GM19463 (cell line): ENCODE results near the gene TTC7B.

Experiments used
- ATAC-seq: cut with Tn5 transposase; IDR thresholded peaks from one replicate; pipeline ENCODE4 v1.9.1; 2021; ENCODE audit warnings: mild to moderate bottlenecking, moderate library complexity; ENCODE audit not compliant: unreplicated experiment

The TTC7B gene

DNA sequence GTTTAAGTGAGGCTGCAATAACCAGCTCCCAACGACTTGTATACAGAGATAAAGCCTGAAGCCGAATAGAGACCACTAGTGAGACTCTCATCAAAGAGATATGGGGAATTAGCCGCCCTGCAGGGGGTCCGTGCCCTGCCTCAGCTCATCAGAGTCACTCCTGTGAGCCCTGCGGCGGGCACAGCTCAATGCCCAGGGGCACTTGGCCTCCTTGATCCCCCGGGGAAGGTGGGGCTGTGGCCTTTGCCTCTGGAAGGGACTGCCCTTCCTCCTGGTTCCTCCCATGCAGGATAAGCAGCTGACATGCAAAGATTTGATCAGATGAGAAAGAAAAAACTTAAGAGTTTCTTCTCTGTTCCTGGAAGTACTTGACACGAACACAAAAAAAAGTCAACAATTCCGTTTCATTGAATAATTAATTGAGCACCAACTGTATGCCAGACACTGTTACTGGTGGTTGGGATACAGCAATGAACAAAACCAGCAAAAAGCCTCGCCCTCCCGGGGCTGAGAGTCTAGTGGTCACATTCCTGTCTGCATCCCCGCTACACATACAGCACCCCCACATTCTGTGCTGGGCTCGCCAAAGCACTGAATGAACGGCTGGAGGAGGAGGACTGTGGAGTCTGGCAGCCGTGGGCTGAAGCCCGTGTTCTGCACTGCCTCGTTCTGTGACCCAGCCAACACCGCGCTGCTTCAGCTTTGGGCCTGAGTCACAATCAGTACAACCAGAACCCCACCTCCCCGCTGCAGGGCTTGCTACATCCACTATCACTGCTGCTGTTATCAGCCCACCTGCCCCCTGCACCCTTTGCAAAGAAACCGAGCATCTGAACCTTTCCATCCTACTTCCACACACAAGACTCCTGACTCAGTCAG is 10.3 kb downstream of the TTC7B start:
- no peak for ATAC-seq

DNA sequence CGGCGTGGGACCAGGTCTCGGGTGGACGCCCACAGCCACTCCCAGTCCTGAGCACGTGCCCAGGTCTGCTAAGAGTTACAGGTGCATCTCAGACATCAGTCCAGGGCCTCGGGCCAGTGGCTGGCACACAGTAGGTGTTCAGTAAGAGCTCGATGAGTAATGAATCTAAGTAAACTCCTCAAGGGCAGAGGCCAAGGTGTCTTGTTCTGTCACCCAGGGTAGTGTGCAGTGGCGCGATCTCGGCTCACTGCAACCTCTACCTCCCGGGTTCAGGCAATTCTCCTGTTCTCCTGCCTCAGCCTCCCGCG is 11.2 kb downstream of the TTC7B start:
- ATAC-seq = no peak

DNA sequence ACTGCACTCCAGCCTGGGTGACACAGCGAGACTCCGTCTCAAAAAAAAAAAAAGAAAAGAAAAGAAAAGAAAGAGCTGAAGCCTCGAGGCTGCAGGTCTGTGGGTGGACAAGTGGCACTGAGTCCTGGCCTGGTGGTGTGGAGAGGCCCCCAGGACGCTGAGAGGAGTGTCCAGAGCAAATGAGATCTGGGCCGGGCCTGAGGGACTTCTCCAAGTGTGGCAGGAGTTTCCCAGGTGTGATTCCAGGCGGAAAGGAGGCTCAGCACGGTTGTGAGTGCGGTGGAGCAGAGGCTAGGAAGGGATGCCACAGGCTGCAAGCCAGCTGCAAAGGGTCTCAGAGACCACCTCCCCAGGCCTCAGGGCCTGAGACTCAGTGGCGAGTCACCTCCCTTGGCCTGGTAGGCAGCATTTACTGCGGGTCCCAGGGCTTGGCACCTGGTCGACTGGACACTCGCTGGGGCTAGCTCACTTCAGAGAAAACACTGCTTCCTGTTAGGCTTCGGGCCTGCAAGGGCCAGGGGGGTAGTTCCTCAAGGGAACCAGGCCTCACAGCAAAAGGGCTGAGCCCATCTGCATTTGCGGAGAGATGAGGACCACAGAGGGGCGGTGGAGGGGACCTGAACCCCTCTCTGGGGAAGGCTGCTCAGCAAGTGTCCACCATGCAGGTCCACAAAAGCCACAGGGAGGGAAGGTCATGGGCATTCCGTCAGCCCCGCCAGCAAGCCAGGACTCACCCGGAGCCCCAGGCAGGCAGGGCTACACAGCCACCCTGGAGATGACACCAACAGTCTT is 11.7 kb downstream of the TTC7B start:
- ATAC-seq = no peak

DNA sequence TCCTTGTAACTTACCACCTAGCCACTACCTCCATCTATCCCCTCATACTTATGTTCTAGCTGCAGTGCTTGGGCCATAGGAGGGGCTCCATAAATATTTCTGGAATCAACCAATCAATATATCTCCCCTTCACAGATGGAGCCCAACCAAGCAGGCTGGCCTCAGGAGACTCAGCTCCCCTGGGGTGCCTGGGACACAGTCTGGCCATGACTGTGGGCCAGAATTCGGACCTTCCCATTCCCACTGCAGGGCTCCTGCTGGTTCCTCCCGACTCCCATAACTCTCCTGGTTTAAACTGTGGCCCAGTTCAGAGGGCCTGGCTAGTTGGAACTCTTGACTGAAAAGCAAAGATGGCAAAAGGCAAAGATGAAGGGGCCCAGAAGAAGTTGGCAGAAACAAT is 13.0 kb downstream of the TTC7B start:
- ATAC-seq = no peak

DNA sequence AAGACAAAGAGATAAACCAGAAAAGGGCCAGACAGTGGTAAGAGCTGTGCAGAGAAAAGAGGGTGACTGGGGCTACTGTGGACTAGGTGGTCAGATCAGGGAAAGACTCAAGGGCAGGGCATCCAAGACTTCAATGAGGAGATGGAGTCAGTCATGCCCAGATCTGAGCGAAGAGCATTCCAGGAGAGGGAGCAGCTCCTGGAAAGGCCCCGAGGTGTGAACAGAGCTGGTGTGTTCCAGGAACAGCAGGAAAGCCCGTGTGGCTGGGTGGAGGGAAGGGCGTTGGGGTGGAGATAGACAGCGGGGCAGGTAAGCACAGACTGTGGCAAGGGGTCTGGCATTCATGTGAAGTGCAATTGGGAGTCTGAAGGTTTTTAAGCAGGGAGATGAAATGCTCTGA is 16.8 kb downstream of the TTC7B start:
- no peak for ATAC-seq

DNA sequence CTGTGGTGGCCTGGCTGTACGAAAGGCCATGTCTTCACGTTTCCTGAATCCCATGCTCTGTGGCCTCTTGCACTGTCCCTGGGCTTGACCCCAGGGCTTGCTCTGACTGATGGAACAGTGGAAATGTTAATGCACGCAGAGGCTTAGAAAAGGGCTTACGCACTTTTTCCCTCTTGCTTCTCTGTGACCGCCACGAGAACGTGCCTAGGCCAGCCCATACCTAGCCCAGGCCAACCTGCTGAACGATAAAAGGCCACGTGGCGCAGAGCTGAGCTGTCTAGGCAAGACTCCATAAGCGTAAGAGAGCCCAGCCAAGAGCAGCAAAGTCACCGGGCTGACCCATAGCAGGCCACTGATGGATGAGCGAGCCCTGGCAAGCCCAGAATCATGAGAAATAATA is 18.3 kb downstream of the TTC7B start:
- ATAC-seq = no peak

DNA sequence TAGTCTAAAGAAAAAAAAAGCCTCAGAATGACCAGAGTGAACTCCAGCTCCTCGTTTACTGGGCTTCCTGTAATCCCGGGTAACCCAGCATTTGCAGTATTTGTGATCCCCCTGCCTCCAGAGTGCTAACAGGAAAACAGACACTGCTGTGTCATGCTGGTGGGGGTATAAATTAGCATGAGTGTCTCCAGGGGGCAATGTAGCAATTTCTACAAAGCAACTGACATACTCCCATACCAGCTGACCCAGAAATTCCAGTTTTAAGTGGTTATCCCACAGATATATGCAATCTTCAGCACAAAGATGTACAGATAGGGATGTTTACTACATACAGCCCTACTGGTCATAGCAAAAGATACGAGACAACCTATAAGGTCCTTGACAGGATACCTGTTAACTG is 18.8 kb downstream of the TTC7B start:
- ATAC-seq = no peak

DNA sequence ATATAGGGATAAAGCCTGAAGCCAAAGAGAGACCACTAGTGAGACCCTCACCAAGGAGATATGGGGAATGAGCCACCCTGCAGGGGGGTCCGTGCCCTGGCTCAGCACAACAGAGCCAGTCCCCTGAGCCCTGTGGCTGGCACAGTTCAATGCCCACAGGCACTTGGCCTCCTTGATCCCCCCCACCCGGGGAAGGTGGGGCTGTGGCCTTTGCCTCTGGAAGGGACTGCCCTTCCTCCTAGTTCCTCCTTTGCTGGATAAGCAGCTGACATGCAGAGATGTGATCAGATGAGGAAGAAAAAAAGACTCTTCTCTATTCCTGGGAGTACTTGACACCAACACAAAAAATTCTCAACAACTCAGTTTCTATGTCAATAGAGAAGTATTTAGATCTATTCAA is 19.9 kb downstream of the TTC7B start:
- ATAC-seq = no peak

DNA sequence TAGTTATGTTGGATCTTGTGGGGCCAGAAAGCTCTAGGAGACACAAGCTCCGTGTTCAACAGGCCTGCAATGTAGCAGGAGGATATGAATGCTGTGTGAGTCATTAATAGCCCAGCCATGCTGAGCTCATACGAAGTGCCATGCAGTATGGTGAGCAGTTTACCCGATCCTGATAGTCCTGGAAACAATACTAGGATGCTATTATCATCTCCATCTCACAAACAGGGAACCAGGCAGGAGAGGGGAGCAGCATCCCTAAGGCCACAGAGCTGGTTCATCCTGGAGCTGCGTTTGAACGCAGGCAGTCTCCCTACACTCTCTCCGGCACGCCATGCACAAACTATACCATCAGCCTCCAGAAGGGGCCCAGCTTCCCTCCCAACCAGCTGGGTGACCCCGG is 20.5 kb downstream of the TTC7B start:
- ATAC-seq = no peak

DNA sequence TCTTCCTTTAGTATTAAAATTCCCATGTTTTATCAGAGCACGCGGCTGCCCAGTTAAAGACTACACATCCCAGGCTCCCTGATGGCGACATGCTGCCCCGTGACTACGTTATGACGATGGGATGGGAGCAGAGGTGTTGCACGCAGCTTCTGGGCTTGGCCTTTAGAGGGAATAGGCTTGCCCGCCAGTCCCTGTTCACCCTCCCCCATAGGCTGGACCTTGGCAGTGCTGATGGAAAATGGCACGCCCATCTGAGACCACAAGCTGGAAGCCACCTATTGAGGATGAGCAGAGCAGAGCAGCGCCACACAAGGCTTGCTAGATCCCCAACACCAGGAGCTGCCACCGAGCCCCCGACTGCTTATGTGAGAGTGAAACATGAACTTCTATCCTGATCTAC is 24.7 kb downstream of the TTC7B start:
- no peak for ATAC-seq

DNA sequence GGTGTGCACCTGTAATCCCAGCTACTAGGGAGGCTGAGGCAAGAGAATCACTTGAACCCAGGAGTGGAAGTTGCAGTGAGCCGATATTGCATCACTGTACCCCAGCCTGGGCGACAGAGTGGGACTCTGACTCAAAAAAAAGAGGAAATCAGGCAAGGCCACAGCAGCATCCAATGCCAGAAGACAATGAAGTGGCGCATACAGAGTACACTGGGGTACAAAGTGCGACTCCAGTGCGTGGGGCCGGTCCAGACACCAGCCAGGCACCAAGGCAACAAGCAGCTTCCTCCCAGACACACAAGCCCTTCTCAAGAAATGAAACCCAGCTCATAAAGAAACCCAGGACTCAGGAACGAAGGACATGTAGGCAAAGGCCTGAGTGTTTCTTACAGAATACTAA is 28.2 kb downstream of the TTC7B start:
- no peak for ATAC-seq

DNA sequence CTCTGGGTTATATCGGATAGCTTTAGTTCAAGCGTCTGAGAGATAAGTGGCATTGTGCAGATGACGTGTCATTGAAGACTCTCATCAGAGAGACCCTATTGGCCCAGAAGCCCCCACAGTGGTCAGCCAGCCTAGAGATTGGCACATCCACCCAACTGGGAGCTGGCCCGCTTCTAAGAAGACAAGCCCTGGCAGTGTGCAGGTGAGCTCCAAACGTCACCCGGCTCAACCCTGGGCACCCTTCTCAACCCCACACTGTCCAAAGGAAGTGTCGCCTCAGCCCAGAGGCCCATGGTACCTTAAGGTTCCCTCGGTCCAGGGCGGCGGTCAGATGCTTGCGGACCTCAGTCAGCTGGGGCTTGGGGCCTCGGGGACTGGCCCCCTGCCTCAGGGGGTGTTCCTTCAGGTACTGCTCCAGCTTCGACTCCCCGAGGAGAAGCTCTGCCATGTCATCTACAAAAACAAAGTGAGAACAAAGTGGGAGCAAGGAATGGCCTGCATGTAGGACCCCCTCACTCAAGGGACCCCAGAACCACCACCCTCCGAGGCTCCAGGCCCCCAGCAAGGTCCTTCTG is 30.3 kb downstream of the TTC7B start:
- ATAC-seq = no peak

DNA sequence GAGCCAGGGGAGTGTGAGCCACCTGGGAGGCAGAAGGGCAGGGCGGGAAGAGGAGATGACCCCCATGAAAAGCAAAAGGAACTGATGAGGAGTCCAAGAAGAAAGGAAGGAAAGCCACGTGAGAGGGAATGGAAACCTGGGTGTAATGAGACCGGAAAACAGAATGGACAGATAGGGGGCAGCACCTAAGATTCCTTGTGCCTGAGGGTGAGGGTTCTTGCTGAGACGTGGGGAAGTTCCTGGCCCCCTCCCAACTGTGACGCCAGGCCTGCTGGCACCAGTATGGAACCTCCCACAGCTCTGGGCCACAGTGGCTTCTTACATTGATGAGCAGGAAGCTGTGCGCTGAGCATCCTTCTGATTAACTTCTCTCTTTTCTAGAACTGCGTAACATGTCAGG is 30.8 kb downstream of the TTC7B start:
- no peak for ATAC-seq

DNA sequence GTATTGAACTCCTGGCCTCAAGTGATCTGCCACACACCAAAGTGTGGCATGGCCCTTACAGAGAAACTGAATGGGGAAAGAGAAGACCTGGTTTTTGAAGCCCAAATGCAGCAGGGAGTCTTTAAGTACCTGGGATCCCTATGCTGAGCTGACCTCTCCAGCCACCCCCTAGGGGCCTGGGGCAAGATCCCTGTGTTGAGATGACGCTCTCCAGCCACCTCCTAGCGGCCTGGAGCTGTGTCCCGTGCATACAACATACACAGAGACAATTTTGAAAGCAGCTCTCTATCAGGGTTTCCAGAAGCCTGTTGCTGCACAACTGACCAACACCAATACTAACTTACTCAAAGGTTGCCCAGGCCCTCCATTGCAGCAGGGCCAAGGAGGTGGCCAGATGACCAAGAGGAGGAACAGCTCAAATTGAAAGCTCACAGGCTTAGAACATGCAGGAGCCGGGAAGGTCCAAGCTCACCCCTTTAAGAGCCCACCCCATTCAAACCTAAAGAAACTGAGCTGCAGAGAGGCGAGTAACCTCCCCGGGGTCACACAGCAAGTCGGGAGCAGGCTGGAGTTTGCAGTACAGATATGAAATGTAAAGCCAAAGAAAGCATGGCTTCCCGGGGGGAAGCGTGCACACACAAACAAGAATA is 31.5 kb downstream of the TTC7B start:
- ATAC-seq = no peak

DNA sequence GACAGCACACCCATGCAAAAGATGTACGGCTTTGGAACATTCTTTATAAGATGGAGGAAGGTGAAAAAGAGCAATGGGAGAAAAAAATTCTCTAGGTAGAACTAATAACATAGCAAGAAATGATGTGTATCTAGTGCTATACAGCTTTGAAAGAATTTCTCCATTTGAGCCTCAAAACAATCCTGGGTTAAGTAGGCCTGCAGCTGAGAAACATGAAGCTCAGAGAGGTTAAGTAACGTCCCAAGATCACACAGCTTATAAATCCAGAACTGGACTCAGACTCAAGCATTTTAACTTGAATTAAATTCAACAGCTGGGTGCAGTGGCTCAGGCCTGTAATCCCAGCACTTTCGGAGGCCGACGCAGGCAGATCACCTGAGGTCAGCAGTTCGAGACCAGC is 32.9 kb downstream of the TTC7B start:
- ATAC-seq = no peak

DNA sequence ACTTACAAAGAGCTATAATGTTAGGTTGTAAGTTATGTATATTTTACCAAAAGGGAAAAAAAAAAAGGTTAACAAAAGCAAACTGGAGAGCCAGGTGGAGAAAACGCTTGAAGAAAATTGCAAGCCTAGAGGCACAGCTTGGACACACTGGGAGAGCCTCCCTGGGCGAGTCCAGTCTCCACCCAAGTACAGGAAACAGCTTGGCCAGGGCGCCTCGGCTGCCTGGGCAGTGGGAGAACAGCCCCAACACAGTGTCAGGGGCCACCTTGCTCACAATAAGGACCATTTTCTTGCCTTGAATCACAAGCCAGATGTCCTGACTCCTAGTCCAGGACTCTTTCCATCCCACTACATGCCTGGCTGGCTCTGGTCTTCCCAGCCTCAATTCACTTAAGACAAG is 33.3 kb downstream of the TTC7B start:
- no peak for ATAC-seq

DNA sequence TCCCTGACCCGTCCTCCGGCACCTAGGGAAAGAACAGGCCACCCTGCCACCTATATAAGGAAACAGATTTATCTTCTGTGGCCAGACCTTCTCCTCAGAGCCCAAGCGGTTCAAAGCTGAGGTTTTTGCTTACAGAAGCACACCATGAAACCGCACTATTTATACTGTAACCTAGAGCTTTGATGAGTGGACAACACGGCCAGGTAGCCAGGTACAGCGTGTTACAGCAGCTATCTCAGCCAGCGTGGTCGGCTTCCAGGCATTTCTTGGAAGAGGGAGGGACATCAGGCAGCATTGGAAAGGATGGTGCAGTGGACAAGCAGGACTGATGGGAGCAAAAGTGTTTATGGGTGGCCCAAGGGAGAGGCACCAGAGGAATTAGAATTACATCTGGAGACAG is 34.4 kb downstream of the TTC7B start:
- no peak for ATAC-seq

DNA sequence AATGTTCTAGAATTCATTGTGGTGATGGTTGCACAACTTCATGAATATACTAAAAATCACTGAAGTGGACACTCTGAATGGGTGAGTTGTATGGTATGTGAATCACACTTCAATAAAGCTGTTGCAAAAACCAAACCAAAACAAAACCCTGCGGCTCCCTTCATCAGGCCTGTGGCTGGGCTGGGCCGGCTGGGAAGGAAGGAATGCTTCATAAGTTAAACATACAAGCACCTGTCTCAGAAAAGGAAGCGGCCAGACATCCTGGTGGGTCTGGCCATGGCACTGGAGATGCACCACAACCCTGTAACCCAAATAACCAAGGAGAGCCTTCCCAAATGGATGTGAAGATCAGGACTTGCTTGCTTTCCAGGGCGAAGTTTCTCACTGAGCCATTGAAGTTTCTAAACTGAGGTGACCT is 34.9 kb downstream of the TTC7B start:
- ATAC-seq = no peak

DNA sequence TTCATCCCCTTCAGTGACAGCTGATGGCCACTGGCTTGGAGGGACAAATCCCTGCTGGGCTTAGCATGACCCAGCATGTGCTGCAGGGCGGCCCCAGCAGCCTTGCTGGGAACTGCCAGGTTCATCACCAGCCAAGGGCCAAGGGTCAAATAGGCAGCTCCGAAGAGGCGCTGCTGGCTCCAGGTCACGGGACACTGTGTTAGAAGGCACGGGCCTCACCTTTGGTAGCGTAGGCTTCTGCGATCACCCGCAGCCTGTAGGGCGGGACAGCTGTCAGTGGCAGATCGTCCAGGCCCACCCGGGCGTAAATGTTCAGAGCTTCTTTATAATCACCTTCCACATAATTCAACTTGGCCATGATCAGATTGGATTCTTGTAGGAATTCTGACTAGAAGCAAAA is 35.7 kb downstream of the TTC7B start:
- no peak for ATAC-seq

DNA sequence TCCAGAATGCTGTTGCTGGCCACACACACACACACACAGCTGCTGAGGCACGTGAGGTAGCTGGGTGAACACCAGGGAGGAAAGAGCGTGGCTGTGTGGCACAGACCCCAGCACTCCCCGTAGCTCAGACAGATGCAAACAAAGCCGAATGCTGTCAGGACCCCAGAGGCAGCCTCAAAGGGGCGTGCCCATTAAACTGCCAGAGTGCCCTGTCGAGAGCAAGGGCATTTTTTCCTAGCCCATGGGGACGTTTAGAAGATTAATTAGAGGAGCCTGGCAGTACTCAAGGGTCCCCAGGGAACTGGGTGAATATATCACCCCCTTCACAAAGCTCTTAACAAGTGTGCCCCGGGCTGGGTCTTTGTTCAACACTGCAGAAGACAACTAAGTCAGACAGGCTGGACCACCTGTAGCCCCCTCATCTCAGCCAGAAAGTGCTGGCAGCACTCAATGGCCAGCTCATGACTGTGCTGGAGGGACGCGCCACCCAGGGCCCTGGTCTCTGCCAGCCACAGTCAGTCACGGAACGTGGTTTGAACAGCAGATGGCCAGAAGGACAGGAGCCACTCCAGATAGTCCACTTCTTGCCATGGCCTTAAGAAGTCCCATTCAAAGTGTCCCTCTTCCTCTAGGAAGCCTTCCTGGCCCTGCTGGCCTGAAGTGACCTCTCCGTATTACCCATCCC is 37.5 kb downstream of the TTC7B start:
- ATAC-seq = no peak

DNA sequence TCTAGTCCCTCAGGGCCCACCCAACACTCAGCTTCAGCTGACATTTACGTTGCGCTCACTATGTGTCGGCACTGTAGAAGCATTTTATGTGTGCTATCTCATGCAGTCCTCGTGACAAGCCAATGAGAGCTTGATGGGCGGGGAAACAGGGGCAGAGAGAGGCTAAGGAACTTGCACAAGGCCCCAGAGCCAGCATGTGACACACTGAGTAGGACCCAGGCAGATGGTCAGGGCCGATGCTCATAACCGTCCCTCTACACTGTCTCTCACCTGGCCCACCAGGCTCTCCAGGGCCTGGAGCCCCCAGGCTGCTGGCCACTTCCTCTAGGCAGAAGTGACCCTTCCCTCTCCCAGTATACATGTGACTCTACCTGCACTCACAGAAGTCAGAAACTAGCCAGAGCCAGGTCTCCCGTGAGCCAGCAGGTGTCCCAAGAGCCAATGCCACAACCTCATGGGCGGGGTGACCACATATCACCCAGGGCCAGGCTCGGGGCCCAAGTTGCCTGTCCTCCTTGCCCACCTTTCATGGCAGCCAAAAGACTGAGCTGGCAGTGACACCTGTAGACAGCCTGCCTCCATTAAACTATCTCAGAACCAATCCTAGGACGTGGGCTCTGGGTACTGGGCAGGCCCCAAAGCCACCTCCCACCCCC is 38.3 kb downstream of the TTC7B start:
- ATAC-seq = no peak
